Measurements from ENCODE around the gene CHAD. TPM values are rescaled to one million over a fixed set of nuclear protein-coding genes. Genes with fewer than 3 reads are reported as not detected.

Gene CHAD
- total and polyA plus RNA-seq, 2 donors (not counting 1 experiment from before 2014, with no cell fraction given): 3.5 to 4.4 TPM

- H4K20me1 ChIP-seq (ENCODE audit: control insufficient read depth, insufficient read depth, low read length, poor library complexity, severe bottlenecking): no peaks in the 10 kb centered on the region
- intact Hi-C loops (cut with micrococcal nuclease): no loop called here
- H3K79me2 ChIP-seq (ENCODE audit: control insufficient read depth, insufficient read depth, low read length): no peaks in the 10 kb centered on the region
- no peaks in the 10 kb centered on the region for H3K9me3 ChIP-seq (ENCODE audit: control extremely low read depth in 1 of 3, control insufficient read depth in 2 of 3, insufficient read depth in 1 of 3, low read length in 2 of 3)
- no peak overlapping the region for H3K4me3 Mint-ChIP-seq
- POLR2A ChIA-PET: no interaction called here
- H3K9me3 Mint-ChIP-seq (ENCODE audit: insufficient read depth): no peaks in the 10 kb centered on the region
- WGBS (ENCODE audit: insufficient coverage): 94% methylated on average over 13 of the region's 17 CpGs
- no peak for TF ChIP-seq EZH2 (IDR thresholded peaks at IDR 0.05; ENCODE audit: borderline replicate concordance, insufficient read depth, low read depth, low read length, poor library complexity, severe bottlenecking)
- no peak for TF ChIP-seq CTCF (IDR thresholded peaks at IDR 0.05)
- peaks cover 1% of the 10 kb centered on the region for H3K4me1 Mint-ChIP-seq
- H3K4me2 ChIP-seq (replicated peaks; ENCODE audit: low read depth, low read length, poor library complexity, severe bottlenecking): no peak overlapping the region
- CTCF ChIA-PET: interaction anchor here (0.7 to 1.0 kb wide), 2 partner anchors 11 to 14 kb away, joined by 4 read pairs; no protein-coding TSS in a partner anchor
- H3K36me3 ChIP-seq (replicated peaks in 1 of 2; ENCODE audit: control extremely low read depth in 1 of 2, control insufficient read depth in 1 of 2, extremely low read depth in 1 of 2, insufficient read depth in 2 of 2, low read length in 1 of 2): peaks cover 6 to 30% of the 10 kb centered on the region in 2 experiments
- H3K27ac Mint-ChIP-seq: no peak overlapping the region
- ATAC-seq (ENCODE audit: low read depth) (no peak), DNase-seq (no peak)
- H2AFZ ChIP-seq (ENCODE audit: insufficient read depth, low read depth, low read length, poor library complexity, severe bottlenecking): no peak overlapping the region
- no peak overlapping the region for H3K9ac ChIP-seq (ENCODE audit: low read length)
- H3K4me3 ChIP-seq (ENCODE audit: control extremely low read depth in 1 of 5, extremely low read depth in 1 of 5, insufficient read depth in 1 of 5, low read depth in 2 of 5, low read length in 4 of 5): no peak overlapping the region
- H3K27ac ChIP-seq (ENCODE audit: low read length in 2 of 2): no peak overlapping the region
- no peaks in the 10 kb centered on the region for H3K27me3 Mint-ChIP-seq
- no peaks in the 10 kb centered on the region for H3K4me1 ChIP-seq (ENCODE audit: control insufficient read depth in 2 of 2, insufficient read depth in 2 of 2, low read length in 2 of 2)
- no peaks in the 10 kb centered on the region for H3K27me3 ChIP-seq (replicated peaks in 1 of 4; ENCODE audit: control extremely low read depth in 1 of 4, control insufficient read depth in 3 of 4, insufficient read depth in 4 of 4, low read length in 3 of 4)
Measured at GRCh38 chr17:50487213-50488096, 18.8 kb upstream of the CHAD start.
